HUES64 (cell line): ENCODE measurements around the gene TRIP12.

Experiments used
- H3K27ac ChIP-seq: 2 replicates; pipeline ENCODE4 v1.7.0; 2013; ENCODE audit warnings: low read depth, low read length, inconsistent platforms
- H3K27me3 ChIP-seq: 2 replicates; pipeline ENCODE4 v1.6.1; 2013; ENCODE audit warnings: mild to moderate bottlenecking, low read length; ENCODE audit not compliant: insufficient read depth
- H3K36me3 ChIP-seq: 2 replicates; pipeline ENCODE4 v1.6.1; 2013; ENCODE audit warnings: mild to moderate bottlenecking, low read length; ENCODE audit not compliant: insufficient read depth
- H3K4me1 ChIP-seq: 2 replicates; pipeline ENCODE4 v1.6.1; 2013; ENCODE audit warnings: mild to moderate bottlenecking, low read length, moderate library complexity; ENCODE audit not compliant: insufficient read depth
- H3K4me3 ChIP-seq: 2 replicates; pipeline ENCODE4 v1.5.1; 2013; ENCODE audit warnings: mild to moderate bottlenecking, low read length, moderate library complexity
- H3K9ac ChIP-seq: 2 replicates; pipeline ENCODE4 v1.6.1; 2013; ENCODE audit warnings: mild to moderate bottlenecking, low read depth, low read length
- H3K9me3 ChIP-seq: 2 replicates; pipeline ENCODE4 v1.6.1; 2013; ENCODE audit warnings: low read depth, low read length; ENCODE audit not compliant: insufficient read depth
- WGBS: fragments of 150-250, 120-280 bp; methylation state at CpG from one replicate; pipeline ENCODE4 v1.1.7; 2013; ENCODE audit warnings: missing lambda C conversion rate; 5-methylcytosine and 5-hydroxymethylcytosine counted together

TRIP12 gene

GRCh38 chr2:229899604-229900003 is 22.2 kb downstream of the TRIP12 start:
- 91% methylated on average over 2 of the region's 3 CpGs for WGBS

GRCh38 chr2:229896857-229897256 is 25.0 kb downstream of the TRIP12 start:
- Histone ChIP-seq H3K4me3 (no peak overlapping the region), H3K4me1 (peaks cover 14% of the 10 kb centered on the region), H3K27ac (no peak overlapping the region), H3K9me3 (no peaks in the 10 kb centered on the region), H3K9ac (no peak overlapping the region), H3K27me3 (no peaks in the 10 kb centered on the region), H3K36me3 (no peaks in the 10 kb centered on the region)
- 93% methylated on average over 1 of the region's 1 CpG for WGBS

More at GRCh38 chr2:229899604-229900003, 22.2 kb downstream of the TRIP12 start:
- Histone ChIP-seq H3K27me3 (no peaks in the 10 kb centered on the region), H3K9ac (no peak overlapping the region), H3K27ac (no peak overlapping the region), H3K9me3 (no peaks in the 10 kb centered on the region), H3K4me3 (no peak overlapping the region), H3K36me3 (no peaks in the 10 kb centered on the region), H3K4me1 (peaks cover 13% of the 10 kb centered on the region)

- Histone ChIP-seq H3K4me1 (no peaks in the 10 kb centered on the region), H3K36me3 (no peaks in the 10 kb centered on the region; the same call in 1 of the 2 replicates), H3K27ac (no peak overlapping the region), H3K9ac (no peak overlapping the region), H3K27me3 (no peaks in the 10 kb centered on the region), H3K9me3 (no peaks in the 10 kb centered on the region), H3K4me3 (no peak overlapping the region)
- 89% methylated on average over 2 of the region's 2 CpGs for WGBS
Observed at GRCh38 chr2:229889023-229889422, 32.8 kb downstream of the TRIP12 start.

GRCh38 chr2:229888031-229888430 is 33.8 kb downstream of the TRIP12 start:
- Histone ChIP-seq H3K9ac (no peak overlapping the region), H3K27me3 (no peaks in the 10 kb centered on the region), H3K36me3 (no peaks in the 10 kb centered on the region; the same call in 1 of the 2 replicates), H3K9me3 (no peaks in the 10 kb centered on the region), H3K4me1 (peaks cover 1% of the 10 kb centered on the region; the same call in 1 of the 2 replicates), H3K27ac (no peak overlapping the region), H3K4me3 (no peak overlapping the region)
- WGBS, result 100% methylated on average over 1 of the region's 1 CpG

DNA sequence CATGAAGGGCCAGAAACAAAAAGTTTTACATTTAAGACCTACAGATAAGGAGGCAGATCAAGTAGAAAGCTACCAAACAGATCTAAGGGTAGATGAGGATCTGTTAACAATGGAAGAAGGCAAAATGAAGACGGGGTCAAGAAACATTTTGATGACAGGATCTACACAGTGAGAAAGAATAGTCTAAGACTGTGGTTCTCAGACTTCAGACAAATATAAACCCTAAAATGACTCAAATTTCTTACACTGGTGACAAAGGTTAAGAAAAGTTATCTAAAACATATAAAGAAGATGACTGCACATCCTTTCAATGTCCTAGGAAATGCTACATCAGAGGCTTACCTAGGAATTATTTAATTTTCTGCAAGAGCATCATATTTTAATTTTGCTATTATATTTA is 34.4 kb downstream of the TRIP12 start:
- WGBS, result 90% methylated on average over 1 of the region's 1 CpG
- no peaks in the 10 kb centered on the region; the same call in 1 of the 2 replicates for H3K36me3 ChIP-seq
- H3K9me3 ChIP-seq, result no peaks in the 10 kb centered on the region
- no peaks in the 10 kb centered on the region for H3K27me3 ChIP-seq
- H3K27ac ChIP-seq, result no peak overlapping the region
- H3K9ac ChIP-seq, result no peak overlapping the region
- H3K4me3 ChIP-seq, result no peak overlapping the region
- H3K4me1 ChIP-seq, result peaks cover 4% of the 10 kb centered on the region; the same call in 1 of the 2 replicates

GRCh38 chr2:229884775-229885699 is 36.8 kb downstream of the TRIP12 start:
- H3K36me3 ChIP-seq, result peaks cover 5% of the 10 kb centered on the region
- H3K27ac ChIP-seq, result no peak overlapping the region
- no peak overlapping the region for H3K4me3 ChIP-seq
- H3K9me3 ChIP-seq, result no peaks in the 10 kb centered on the region
- H3K9ac ChIP-seq, result no peak overlapping the region
- H3K4me1 ChIP-seq, result peaks cover 4% of the 10 kb centered on the region; the same call in 1 of the 2 replicates
- 96% methylated on average over 5 of the region's 5 CpGs for WGBS
- H3K27me3 ChIP-seq, result no peaks in the 10 kb centered on the region

DNA sequence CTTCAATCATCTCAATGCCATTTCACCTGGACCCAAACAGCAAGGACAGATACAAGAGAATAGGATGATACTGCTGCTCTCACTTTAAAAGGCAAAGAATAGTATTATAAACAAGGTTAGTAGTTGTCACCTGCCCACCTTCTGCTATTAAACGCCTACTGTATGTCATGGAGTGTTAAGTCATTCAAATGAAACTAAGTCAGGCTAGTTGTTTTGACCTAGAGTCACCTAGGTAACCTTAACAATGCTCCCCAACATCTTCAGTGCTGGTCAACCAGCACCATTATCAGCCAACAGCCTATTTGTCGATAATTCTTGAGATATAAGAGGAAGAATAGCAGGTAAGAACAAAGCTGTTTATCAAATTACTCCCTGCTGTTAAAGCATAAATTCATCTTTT is 39.2 kb downstream of the TRIP12 start:
- Histone ChIP-seq H3K36me3 (peaks cover 27% of the 10 kb centered on the region), H3K4me1 (peaks cover 4% of the 10 kb centered on the region; the same call in 1 of the 2 replicates), H3K9ac (no peak overlapping the region), H3K9me3 (no peaks in the 10 kb centered on the region), H3K4me3 (no peak overlapping the region), H3K27me3 (no peaks in the 10 kb centered on the region), H3K27ac (no peak overlapping the region)
- WGBS, result 71% methylated on average over 1 of the region's 2 CpGs

DNA sequence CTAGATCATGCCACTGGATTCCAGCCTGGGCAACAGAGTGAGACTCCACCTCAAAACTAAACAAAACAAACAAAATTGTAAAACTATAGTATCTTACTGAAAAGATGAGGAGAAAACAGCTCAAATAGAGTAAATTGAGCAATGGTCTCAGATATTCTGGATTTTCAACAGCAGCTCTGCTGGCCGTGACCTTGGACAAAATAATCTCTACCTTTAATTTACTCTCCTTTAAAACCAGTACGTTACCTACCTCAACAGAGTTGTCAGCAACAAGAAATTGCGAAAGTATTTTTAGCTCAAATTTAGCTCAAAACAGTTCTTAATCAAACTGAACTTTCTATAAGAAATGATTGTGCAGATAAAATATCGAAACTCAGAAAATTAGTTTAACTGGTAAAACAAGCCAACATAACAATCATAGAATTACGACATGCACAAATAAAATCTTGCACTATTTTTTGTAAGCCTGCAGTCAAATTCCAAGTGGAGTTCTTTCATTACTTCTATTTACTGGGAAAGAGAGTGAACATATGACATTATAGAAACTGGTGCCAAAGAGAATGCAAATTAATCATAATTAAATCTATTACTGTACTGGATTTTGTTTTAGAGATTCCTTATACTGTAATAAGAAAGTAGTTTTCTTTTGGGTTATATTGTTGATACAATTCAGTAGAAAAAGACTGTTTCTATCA is 40.8 kb downstream of the TRIP12 start:
- no peak overlapping the region for H3K9ac ChIP-seq
- H3K36me3 ChIP-seq, result peaks cover 33% of the 10 kb centered on the region
- H3K27ac ChIP-seq, result no peak overlapping the region
- H3K9me3 ChIP-seq, result no peaks in the 10 kb centered on the region
- H3K27me3 ChIP-seq, result no peaks in the 10 kb centered on the region
- 99% methylated on average over 5 of the region's 5 CpGs for WGBS
- peaks cover 4% of the 10 kb centered on the region; the same call in 1 of the 2 replicates for H3K4me1 ChIP-seq
- no peak overlapping the region for H3K4me3 ChIP-seq

- H3K9ac ChIP-seq, result no peak overlapping the region
- H3K27me3 ChIP-seq, result no peaks in the 10 kb centered on the region
- H3K36me3 ChIP-seq, result peaks cover 33% of the 10 kb centered on the region
- WGBS, result 94% methylated on average over 6 of the region's 6 CpGs
- no peak overlapping the region for H3K27ac ChIP-seq
- H3K4me1 ChIP-seq, result peaks cover 4% of the 10 kb centered on the region; the same call in 1 of the 2 replicates
- no peak overlapping the region for H3K4me3 ChIP-seq
- no peaks in the 10 kb centered on the region for H3K9me3 ChIP-seq
Observed at GRCh38 chr2:229879191-229879950, 42.4 kb downstream of the TRIP12 start.

DNA sequence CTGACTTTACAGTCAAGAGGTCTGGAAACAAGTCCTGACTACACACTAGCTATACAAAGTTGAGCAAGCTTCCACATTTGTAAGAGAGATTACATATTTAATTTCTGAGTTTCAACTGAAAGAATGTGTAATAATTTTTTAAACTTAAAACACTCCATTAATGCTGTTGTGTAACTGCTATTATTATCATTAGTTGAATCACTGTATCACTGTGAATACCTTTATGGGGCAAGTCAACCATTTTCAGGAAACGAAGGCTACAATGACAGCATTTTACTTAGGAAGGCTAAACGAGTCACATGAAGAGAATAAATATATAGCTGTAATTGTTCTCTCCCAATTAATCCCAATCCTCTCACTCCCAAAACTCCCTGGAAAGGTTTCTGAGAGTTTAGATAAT is 46.3 kb downstream of the TRIP12 start:
- Histone ChIP-seq H3K4me3 (no peak overlapping the region), H3K36me3 (peaks cover 41% of the 10 kb centered on the region), H3K9ac (no peak overlapping the region), H3K27me3 (no peaks in the 10 kb centered on the region), H3K27ac (no peak overlapping the region), H3K9me3 (no peaks in the 10 kb centered on the region), H3K4me1 (no peaks in the 10 kb centered on the region)
- no CpG with 5 or more reads among the region's 2 CpGs for WGBS
